Renal cortex interstitium (tissue), 11 donors: Measurements from ENCODE around the gene KREMEN1. TPM values are rescaled to one million over a fixed set of nuclear protein-coding genes. Genes with fewer than 3 reads are reported as not detected.
A peak's percentile ranks its signal among the peaks of the same experiment; 100 is the strongest.

Source experiments
- DNase-seq, 11 donors: peaks; one replicate each; pipeline ENCODE4 v3.0.0-alpha.2; 2013; ENCODE audit warnings: low read depth in 9 of 11, low spot score in 4 of 11; ENCODE audit errors: extremely low read depth in 1 of 11
- polyA plus RNA-seq, 3 donors: library from polyadenylated mRNA; unstranded; fragments of 120-200 nt; gene quantifications; one replicate each; pipeline ENCODE4 v1.2.1, GENCODE V29; 2013; ENCODE audit not compliant: insufficient read length in 3 of 3

The KREMEN1 gene
- polyA plus RNA-seq, 3 donors = 21.7 to 23.7 (median 23.3) TPM

DNA sequence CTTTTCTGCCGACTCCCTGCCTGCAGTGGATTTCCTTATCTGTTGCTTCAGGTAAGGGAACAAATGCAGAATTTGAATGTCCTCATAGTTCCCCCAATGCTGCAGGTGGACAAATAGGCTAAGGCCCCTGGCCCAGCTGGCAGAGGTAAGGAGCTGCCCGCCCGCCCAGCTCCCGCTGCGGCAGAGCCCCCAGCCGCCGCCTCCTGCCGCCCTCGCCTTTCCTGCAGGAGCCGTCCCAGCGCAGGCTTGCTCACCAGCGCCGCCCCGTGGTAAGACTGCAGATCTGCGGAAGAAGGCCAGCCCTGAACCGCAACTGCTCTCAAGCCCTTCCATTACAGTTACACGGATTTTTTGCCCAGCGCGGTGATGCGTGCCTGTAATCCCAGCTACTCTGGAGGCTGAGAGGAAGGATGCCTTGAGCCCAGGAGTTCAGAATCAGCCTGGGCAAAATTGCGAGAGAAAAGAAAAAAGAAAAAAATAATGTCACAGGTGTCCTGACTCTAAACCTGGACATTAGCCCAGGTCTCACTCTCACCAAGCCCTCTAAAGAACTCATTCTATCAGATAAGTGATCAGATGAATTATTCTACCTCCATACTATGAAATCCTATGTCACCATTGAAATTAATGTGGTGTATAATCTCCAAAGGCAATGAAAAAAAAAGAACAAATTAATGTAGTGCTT, 81.7 kb downstream of the KREMEN1 start:
- DNase-seq = peak in 8 of 11 donors; percentile 51 to 75 (median 68)

DNA sequence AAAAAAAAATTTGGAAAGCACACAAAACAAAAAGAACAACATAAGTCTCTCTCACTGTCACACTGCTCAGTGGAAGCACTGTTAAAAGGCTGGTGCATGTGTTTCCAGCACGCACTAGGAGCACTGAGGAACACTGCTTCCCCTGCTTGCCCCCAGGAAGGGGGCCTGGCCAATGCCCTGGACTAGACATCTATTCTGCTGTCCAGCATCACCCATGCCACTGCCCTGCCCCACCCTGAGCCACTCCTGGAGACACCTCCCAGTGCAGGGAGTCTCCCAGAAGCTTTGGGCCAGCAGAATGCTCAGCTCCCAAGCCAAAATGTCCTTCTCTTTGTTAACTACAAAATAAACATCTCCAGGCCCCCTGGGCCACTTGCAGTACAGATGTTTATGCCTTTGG, 83.1 kb downstream of the KREMEN1 start:
- DNase-seq = no peak

DNA sequence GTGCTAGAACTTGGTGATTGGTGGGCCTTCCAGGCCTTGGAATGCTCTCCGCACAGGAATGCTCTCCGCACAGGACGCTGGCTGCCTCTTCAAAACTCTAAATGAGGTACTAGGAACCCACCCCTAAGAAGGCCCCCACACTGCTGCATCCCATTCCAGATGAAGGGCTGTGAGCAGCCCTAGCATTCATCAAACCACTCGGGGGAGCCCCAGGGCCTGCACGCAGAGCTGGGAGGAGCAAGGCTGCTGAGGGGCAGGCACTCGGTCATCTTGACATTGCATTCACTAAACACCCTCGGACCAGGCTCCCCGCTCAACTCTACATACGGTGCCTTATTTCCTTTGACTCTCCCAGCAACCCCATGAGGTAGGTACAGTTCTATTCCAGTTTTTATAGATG, 83.7 kb downstream of the KREMEN1 start:
- no peak for DNase-seq

DNA sequence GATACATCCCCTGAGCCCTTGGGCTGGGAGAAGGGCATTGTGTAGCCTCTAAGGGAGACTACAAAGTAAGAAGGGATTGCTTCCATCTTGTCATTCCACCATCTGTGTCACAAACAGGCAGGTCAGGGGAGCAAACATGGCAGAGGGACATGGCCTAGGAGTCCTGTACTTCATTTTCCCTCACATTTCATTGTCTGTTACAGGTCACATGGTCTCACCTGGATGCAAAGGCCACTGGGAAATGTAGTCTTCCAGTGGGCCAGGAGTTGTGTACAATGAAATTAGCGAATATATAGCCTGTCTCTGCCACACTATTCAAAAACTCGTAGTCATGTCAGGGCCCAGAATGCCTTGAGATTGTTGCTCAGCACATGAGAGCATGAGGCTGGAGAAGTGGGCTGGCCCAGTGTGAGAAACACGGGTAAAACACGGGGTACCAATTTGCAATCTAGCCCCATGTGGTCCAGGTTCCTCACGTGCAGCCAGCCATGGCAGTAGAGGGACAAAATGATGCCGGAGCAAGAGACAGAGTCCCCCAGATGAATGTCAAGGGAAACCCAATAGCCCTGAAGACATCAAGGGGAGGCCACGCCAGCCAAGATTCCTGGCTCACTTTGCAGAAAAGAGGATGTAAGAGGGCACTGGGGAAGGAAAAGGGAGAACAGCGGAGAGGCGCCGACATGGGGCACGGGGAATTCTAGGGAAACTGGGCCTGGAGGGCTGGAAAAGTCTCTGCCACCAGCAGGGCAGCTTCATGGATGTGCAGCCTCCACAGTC, 85.1 kb downstream of the KREMEN1 start:
- no peak for DNase-seq

DNA sequence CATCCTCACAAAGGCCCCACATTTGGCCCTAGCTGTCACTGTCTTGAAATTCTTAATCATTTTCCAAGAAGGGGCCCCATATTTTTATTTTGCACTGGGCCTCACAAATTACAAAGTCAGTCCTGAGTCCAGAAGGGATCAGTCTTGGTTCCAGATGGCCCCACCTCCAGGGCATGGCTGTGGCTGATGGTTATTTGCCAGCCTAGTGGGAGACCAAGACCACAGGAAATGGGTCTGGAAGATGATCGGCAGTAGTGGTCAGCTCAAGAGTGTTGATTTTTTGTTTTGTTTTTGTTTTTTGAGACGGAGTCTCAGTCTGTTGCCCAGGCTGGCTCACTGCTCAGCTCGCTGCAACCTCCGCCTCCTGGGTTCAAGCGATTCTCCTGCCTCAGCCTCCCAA, 85.7 kb downstream of the KREMEN1 start:
- no peak for DNase-seq

DNA sequence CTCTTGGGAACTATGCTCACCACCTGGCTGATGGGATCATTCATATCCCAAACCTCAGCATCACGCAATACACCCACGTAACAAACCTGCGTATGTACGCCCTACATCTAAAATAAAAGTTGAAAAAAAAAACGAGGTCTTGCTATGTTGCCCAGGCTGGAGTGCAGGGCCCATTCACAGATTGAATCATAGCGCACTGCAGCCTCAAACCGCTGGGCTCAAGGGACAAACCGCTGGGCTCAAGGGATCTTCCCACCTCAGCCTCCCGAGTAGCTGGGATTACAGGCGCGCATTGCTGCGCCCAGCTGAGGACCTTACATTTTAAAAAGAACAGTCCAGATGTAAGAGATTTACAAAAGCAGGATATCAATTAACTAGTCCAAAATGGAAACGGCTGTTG, 91.0 kb downstream of the KREMEN1 start:
- no peak for DNase-seq

DNA sequence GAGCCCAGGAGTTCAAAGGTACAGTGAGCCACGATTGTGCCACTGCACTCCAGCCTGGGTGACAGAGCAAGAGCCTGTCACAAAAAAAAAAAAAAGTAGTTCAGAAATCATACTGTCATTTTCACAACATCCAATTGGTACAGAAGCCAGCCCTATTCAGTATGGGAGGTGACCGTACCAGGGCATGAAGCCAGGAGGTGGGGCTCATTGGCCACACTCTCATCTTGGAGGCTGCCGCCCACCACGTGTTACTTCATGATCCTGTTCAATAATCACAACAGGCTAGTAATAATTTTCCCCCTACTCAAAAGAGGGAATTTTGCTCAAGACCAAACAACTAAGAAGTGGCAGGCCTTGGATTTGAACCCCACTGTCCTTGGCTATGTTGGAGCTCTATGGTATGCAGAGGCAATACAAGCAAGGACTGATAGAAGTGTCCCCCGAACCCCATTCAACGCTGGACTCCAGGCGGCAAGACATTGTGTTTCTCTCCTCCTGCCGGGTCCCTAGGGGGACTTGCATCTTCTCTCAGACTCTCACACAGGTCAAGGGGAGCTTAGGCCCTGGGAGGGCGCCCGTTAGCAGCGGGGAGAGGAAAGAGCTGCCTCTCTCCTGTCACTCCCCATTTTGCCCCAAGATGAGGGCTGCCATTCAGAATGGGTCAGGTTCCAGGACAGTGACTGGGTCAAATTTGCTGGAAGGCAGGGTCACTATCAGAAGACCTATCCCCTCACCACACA, 92.7 kb downstream of the KREMEN1 start:
- no peak for DNase-seq

DNA sequence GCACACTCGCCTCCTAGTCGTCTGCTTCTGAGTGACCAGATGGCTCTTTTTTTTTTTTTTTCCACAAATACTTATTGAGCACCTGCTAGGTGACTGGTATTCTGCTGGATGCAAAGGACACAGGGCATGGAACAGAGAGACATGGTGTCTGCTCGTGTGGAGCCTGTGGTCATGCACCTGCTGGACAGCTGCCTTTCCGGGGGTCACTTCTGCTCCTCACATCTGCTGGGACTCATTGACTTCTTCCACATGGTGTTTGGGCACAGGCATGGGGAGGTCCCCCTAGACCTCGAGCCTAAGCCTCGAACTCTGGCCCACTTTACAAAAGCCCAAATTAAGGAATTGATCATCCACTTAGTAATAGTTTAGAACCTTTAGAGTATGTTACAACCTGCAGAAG, 93.3 kb downstream of the KREMEN1 start:
- DNase-seq = no peak

DNA sequence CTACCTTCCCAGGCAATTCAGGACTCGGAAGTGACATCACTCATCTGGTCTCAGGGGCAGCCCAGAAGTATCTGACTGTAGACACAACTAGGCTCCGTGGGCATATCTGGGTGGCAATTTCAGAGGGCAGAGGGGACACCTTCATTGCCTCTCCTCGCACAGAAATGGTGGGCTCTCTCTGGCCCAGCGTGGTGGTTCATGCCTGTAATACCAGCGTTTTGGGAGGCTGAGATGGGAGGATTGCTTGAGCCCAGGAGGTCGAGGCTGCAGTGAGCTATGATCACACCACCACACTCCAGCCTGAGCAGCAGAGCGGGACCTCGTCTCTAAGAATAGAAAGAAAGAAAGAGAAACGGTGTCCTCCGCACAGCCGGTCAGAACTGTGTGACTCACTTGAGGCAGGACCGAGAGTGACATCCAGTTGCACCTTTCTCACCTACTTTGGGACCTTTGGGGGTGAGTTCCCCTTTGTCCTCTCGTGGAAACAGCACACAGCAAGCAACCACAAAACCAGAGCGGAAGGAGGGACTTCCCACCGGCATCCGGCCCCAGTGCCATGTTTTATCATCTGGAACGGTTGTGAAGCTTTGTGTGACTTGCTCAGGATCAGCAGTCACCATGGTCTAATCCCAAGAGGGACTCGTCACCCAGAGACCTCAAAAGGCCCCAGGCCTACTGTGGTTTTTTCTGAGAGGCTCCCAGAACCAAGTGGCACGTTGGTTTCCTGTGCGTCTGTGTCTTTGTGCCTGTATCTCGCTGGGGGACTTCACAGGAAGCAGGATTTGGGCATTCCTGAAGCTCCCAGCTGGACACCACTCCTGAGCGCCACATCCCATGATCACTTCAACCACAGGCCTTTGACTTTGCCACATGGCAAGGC, 94.4 kb downstream of the KREMEN1 start:
- no peak for DNase-seq

DNA sequence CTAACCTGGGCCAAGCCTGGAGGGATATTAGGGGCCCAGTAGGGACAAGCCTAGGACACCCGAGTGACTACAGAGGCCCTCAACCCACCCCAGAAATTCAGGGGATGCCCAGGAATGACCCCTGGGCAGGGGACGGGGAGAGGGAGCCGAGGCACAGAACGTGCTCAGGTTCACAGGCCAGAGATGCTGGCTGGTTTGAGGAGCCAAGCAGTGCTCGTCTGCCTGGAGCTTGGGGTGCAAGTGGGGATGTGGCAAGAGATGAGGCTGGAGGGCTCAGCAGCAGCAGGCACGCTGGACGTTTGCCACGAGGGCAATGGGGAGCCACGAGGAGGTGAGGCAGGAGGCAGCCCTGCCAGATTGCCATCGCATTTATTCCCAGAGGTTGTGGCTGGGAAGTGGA, 98.9 kb downstream of the KREMEN1 start:
- no peak for DNase-seq

DNA sequence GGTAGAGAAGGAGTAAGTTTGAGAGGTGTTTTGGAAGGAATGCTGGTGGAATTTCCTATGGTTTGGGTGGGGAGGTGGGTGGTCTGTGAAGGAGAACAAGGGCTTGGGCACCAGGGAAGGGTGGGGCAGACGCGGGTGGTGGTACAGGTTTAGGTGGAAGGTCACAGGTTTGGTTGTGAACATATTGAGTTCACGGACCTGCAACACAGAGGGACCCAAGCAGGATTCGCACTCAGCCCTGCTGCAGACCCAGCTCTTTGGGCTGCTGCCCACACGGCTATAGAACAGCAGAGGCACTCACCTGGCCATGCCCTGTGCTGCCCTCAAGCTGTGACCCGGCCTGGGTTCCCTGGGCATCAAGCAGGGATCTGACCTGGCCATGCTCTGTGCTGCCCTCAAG, 99.4 kb downstream of the KREMEN1 start:
- DNase-seq = no peak

DNA sequence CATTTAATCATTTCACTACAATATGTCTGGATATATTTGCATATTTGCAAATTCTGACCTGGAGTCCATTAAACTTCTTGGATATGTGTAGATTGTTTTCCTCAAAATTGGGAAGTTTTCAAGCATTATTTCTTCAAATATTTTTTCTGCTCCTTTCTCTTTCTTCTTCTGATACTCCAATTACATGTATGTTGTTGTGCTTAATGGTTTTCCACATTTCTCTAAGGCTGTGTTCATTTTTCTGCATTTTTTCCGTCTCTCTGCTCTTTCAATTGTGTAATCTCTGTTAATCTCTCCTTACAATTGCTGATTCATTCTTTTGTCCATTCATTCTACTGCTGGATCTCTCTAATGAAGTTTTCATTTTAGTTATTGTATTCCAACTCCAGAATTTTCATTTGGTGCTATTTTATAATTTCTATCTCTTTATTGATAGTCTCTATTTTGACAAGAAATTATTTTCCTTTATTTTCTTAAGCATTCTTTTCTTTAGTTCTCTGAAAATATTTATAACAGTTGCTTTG, 102.5 kb downstream of the KREMEN1 start:
- DNase-seq = no peak

DNA sequence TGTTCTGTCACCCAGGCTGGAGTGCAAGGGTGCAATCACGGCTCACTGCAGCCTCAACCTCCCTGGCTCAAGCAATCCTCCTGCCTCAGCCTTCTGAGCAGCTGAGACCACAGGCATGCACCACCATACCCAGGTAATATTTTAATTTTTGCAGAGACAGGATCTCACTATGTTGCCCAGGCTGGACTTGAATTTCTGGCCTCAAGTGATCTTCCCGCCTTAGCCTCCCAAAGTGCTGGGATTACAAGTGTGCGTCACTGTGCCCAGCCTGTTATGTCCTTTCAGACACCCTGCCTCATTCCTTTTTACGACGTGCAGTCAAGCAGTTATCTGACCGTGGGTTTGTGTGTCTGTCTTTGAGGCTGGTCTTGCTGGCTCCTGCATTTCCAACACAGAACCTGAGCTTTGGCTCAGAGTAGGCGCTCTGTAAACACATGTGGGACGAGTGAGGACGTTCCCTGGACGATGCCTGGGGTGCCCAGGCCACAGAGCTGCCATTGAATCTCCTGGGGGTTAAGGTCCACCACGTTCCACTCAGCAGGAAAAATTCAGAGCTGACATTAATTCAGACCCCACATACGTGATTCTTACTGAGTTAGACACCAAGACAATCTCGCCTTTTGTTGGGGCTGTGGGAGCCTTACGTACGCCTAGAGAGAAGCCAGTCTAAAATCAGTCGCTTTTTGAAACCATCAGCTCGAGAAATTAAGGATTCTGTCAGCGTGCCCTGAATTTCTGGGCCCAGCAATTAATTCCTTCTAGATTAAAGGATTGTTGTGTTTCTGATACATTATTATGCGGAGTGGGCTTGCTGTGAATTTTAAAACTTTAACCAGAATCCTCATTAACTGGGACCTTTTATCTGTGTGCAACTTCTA, 111.4 kb downstream of the KREMEN1 start:
- DNase-seq = no peak

DNA sequence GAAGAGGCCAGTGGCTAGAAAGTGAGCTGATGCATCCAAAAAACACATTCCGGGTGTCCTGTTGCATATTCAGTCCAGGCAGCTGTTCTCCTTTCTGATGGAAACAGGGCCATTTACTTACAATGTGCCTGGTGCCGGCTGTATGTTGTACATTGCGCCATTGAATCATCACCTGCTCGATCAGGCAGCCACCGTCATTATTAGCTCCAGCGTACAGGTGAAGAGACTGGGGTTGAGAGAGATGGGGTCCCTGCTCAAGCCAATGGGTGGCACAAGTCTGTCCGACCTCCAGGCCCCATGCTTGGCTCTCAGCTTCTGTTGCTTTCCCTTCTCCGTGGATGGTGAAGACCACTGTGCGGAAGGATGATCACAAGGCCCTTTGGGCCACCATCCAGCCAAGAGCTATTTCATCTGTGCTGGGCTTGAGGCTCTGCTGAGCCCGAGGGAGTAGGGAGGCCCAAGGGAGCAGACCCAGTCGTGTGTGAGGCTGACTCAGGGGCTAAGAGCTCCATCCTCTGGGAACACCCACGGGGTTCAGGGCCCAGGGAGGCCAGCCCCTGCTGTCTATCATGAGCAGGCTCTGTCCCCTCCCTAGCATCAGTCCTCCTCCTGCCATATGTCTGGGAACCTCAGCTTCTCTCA, 112.1 kb downstream of the KREMEN1 start:
- no peak for DNase-seq

DNA sequence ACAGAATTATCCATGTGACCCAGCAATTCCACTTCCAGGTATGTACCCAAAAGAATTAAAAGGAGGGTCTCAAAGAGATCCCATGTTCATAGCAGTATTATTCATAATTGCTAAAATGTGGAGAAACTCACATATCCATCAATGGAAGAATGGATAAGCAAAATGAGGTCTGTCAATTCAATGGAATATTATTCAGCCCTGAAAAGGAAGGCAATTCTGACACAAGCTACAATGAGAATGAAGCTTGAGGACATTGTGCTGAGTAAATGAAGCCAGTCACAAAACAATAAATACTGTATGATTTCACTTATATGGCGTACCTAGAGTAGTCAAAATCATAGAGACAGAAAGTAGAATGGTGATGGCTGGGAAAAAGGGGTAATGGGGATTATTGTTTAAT, 113.5 kb downstream of the KREMEN1 start:
- DNase-seq = no peak

DNA sequence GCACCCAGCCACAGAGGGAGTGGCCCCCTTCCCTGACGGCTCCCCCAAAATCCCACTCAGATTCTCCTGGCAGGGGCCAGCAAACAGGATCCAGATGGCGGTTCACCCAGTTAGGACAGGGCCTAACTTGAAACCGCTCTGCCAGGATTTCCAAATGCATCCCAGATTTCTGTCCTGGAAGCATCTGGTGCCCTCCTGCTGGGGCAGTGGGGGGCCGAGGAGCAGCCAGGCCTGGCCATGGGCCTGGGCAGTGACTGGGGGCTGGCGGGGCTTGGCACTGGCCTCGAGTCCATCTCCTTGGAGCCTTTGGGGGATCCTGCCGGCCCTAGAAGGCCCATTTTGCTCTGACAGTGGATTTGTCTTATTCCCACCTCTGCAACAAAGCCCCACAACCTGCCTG, 115.0 kb downstream of the KREMEN1 start:
- no peak for DNase-seq

DNA sequence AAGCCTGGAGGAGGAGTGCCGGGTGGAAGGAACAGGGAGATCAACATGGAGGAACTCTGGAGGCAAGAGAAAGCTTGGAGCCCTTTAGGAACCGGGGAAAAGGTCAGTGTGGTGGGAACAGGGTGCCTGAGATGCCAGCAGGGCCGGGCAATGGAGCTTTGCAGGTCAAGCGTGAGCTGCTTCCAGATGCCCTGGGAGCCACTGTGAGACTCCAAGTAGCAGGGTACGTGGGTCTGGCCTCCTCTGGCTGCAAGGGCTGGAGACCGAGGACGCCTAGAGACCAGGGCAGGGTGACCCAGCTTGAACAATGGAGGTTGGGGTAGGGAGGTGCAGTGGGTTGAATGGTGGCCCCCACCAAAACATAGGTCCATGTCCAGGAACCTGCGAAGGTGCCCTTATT, 117.2 kb downstream of the KREMEN1 start:
- DNase-seq = no peak

DNA sequence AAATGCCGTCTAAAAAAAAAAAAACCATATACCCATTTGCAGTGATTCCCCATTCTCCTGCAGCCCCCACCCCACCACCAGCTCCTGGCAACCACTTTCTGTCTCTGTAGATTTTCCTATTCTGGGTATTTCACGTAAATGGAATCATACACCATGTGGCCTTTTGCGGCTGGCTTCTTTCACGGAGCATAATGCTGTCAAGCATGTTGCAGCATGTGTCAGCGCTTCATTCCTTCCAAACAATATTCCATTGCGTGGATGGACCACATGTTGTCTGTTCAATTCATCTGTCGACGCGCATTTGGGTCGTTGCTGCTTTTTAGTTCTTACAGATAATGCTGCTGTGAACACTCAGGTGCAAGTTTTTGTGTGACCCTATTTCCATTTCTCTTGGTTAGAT, 118.1 kb downstream of the KREMEN1 start:
- no peak for DNase-seq
